GM19035 (cell line): ENCODE results near the gene TUBG2.
"Not testable (repeated sequence)": the region's sequence is repeated elsewhere in the genome, so short reads cannot be mapped to it uniquely, and the experiment has no call there.

Experiments
- ATAC-seq: cut with Tn5 transposase; IDR thresholded peaks from one replicate; pipeline ENCODE4 v1.9.1; 2021; ENCODE audit not compliant: unreplicated experiment

TUBG2 gene

GRCh38 chr17:42659079-42659931 is at the start of gene TUBG2:
Gene TUBG2, plus strand, starts transcription at chr17:42659284. Its CDS starts 220 bp downstream, at chr17:42659504.
- ATAC-seq = peak; percentile 41

DNA sequence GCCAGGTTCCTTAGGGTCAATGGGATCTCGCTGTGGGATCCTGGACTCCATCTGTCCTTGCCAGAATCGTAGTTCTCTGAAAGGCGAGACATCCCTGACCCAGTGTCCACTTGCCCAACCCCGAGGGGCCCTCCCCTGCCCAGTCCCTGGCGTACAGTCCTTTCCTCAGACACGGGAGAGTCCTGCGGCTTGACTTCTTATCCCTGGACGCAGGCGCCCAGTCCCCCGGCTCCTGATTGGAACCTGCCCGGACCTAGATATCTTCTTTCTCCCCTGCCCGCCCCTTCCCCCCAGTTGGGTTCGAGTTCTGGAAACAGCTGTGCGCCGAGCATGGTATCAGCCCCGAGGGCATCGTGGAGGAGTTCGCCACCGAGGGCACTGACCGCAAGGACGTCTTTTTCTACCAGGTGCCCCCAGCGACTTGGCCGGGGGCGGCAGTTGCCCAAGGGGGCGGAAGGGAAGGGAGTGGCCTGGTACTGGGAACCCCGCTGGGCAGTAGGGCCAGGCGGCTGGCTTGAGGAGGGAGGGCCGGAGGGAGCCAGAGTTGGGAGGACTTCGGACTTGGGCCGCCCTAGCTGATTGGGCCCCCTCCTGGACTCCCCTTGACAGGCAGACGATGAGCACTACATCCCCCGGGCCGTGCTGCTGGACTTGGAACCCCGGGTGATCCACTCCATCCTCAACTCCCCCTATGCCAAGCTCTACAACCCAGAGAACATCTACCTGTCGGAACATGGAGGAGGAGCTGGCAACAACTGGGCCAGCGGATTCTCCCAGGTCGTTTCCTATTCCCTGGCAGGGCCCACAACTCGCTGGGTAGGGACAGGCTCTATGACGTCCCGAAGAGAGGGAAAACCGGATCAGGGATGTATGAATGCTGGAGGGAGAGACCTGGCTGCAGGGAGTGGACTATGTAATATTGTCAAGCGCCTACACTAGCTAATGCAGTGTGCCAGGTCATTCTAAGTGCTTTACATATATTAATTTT is 49.0 kb upstream of the TUBG2 start:
- ATAC-seq = not testable (repeated sequence)

- no peak for ATAC-seq
These were observed 47.1 kb upstream of the TUBG2 start for GRCh38 chr17:42612013-42612412.

DNA sequence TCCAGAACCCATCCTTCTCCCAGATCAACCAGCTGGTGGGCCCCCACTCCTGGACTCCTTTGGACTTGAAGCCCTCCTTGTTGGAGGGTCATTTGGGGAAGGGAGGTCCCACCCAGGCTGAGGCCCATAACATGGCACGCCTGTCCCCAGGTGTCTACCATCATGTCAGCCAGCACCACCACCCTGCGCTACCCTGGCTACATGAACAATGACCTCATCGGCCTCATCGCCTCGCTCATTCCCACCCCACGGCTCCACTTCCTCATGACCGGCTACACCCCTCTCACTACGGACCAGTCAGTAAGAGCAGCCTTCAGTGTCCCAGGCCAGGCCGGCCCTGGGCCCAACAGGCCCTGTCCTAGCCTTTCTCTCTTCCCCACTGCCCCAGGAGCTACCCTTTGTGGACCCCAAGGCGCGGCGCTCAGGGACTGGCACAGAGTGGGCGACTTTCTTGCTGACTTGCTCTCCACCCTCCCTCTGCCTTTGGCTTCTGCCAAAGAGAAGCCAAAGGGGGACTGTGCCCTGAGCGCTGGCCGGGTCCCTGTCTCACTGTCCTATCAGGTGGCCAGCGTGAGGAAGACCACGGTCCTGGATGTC is 45.3 kb upstream of the TUBG2 start:
- ATAC-seq = no peak

GRCh38 chr17:42617956-42618431 is 41.1 kb upstream of the TUBG2 start:
- ATAC-seq = peak; percentile 21

GRCh38 chr17:42618442-42619150 is 40.5 kb upstream of the TUBG2 start:
- ATAC-seq = peak; percentile 64

DNA sequence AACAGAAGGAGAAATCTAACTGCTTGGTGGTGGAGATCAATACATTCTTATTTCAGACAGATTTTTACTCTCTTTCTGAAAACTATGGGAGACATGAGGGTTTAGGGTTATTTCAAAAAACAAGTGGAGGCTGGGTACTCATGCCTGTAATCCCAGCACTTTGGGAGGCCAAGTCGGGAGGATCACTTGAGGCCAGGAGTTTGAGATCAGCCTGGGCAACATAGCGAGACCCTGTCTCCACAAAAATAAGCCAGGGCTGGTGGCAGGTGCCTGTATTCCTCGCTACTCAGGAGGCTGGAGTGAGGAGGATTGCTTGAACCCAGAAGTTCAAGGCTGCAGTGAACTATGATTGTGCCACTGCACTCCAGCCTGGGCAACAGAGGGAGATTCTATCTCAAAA is 37.1 kb upstream of the TUBG2 start:
- ATAC-seq = not testable (repeated sequence)

- no peak for ATAC-seq
These were observed 35.8 kb upstream of the TUBG2 start for GRCh38 chr17:42623271-42623670.

DNA sequence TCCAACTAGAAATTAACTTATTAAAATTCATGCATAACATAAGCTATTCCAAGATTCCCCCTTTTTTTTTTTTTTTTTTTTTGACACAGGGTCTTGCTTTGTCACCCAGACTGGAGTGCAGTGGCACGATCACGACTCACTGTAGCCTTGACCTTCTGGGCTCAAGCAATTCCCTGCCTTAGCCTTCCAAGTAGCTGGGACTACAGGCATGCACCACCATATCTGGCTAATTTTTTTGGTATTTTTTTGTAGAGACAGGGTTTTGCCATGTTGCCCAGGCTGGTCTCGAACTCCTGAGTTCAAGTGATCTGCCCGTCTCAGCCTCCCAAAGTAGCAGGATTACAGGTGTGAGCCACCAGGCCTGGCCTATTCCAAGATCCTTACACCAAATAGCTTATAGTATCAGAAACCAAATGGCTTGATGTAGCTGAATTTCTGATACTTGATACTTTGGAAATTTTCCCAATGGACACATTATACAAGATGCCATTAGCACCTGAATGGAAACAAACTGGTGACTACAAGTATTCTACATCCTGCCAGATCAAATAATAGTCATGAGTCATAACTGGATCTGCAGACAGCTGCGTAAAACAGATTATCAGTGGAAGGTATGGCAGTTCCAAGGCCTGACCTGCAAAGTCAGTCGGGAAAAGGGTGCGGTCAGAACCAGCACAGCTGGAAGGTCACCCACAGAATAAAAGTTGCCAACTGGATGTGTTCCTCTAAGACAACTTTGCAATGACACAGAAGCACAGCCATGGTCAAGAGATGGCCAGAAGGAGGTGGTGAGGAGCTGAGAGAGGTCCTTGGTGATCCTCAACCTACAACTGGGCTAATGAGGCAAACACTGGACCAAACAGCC is 35.1 kb upstream of the TUBG2 start:
- ATAC-seq = no peak

GRCh38 chr17:42627032-42627764 is 31.9 kb upstream of the TUBG2 start:
- not testable (repeated sequence) for ATAC-seq

DNA sequence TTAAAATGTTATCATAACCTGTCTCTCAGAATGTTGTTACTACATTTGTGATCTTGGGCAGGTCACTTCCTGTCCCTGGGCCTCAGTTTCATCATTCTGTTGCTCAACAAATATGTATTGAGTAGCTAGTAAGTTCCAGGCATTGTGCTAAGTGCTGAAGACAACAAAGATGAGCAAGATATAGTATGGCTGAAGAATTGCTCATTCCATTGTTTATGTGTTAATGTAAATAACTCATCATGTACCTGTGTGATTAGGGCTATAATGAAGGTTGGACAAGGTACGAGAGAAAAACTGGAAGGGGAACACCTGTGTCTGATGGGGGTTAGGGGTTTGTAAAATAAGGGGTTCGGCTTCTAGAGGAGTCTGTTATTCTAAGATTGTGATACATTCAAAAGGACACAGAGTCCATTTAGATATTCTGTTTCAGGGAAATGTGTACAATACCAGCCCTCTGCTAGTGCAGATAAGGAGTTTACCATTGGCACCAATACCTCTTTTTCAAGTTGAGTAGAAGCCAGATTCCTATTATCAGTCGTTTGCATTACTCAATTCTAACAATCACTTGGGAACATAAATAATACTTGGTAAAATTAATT is 29.6 kb upstream of the TUBG2 start:
- ATAC-seq = no peak

DNA sequence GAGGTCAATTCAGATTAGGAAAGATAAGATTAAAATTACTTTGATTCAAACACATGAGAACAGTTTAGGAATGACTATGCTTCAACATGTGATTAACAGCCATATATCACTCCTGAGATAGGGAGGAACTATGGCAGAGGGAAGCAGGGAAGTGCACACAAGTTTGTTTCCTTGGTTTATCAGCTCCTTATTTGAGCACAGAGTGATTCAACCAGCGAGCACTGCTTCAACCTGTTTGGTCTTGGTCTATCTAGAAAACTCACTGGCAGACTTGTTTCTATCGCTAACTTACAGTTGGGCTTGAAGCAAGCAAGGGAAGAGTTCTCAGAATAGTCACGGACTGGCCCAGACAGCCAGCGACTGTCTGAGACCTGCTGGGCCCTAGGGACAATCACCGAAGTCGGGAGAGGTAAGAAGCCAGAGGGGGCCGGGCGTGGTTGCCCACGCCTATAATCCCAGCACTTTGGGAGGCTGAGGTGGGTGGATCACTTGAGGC is 26.1 kb upstream of the TUBG2 start:
- ATAC-seq = no peak

DNA sequence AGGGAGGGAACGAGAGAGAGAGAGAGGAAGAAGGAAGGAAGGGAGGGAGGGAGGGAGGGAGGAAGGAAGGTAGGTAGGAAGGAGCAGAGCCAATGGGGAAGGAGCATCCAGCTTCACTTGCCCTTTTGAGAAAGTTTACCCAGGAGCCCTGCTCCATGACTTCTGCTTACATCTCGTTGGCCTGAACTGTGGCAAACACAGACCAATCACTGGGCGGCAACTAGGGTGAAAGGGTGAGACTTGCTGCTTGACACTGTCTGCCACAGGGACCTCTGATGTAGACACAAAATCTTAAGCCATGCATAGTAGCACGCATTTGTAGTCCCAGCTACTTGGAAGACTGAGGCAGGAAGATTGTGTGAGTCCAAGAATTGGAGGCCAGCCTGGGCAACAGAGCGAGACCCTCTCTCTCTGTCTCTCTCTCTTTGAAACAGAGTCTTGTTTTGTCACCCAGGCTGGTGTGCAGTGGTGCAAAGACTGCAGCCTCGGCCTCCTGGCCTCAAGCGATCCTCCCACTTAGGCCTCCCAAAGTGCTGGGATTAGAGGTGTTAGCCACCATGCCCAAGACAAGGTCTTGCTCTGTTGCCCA is 19.5 kb upstream of the TUBG2 start:
- no peak for ATAC-seq

DNA sequence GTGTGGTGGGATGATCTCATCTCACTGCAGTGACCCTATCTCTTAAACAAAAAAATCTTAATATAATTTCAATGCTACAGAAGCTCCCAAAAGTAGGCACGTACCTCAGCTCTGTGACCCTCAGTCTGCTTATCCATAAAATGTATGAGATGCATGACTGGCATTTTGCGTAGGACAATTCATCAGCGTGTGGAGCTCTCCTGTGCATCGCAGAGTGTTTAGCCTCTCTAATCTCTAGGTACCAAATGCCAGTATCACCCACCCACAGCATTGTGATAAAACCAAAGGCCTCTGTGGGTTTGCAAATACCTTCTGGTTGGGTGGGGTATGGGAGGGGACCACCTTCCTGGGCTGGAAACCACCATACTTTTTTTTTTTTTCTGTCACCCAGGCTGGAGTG is 19.0 kb upstream of the TUBG2 start:
- no peak for ATAC-seq

GRCh38 chr17:42642336-42642735 is 16.7 kb upstream of the TUBG2 start:
- ATAC-seq = no peak

- ATAC-seq = no peak
These were observed 11.3 kb upstream of the TUBG2 start for GRCh38 chr17:42647778-42648177.

DNA sequence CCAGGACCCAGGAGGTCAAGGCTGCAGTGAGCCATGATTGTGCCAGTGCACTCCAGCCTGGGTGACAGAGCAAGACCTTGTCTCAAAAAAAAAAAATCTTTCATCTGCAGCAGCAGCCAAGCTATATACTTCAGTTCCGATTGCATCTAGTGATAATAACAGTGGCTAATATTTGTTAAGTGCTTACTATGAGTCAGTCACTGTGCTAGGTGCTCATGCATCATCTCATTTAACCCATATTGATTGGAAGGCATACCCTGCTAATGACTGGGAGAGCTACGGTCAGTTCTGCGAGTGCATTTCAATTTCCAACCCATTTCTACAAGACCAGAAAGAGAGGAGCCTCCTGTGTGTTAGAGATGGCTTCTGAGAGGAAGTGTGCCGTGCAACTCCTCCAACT is 7.7 kb upstream of the TUBG2 start:
- ATAC-seq = no peak
